SJCRH30 (cell line): Measurements from ENCODE around the gene ASXL1. TPM values are rescaled to one million over a fixed set of nuclear protein-coding genes. Genes with fewer than 3 reads are reported as not detected.

ENCODE experiments used
- DNase-seq, 2 experiments: peaks; one replicate each; pipeline ENCODE4 v3.0.0-alpha.2; 2015 to 2020
- H3K27ac ChIP-seq: fragments of 250-450 bp; sonication (Bioruptor Pico); 2 replicates; pipeline ENCODE4 v1.5.1; 2020; ENCODE audit warnings: mild to moderate bottlenecking, moderate library complexity
- H3K27me3 ChIP-seq: fragments of 250-450 bp; sonication (Bioruptor Pico); 2 replicates; pipeline ENCODE4 v1.5.1; 2020; ENCODE audit warnings: mild to moderate bottlenecking, moderate library complexity
- H3K36me3 ChIP-seq: fragments of 250-450 bp; sonication (Bioruptor Pico); 2 replicates; pipeline ENCODE4 v1.5.1; 2020; ENCODE audit warnings: mild to moderate bottlenecking, moderate library complexity
- H3K4me1 ChIP-seq: fragments of 250-450 bp; sonication (Bioruptor Pico); 2 replicates; pipeline ENCODE4 v1.5.1; 2020; ENCODE audit warnings: mild to moderate bottlenecking, moderate library complexity
- H3K4me3 ChIP-seq: fragments of 250-450 bp; sonication (Bioruptor Pico); 2 replicates; pipeline ENCODE4 v1.5.1; 2020; ENCODE audit warnings: mild to moderate bottlenecking, moderate library complexity
- H3K9me3 ChIP-seq: fragments of 250-450 bp; sonication (Bioruptor Pico); replicated peaks from 2 replicates; pipeline ENCODE4 v1.5.1; 2020; ENCODE audit warnings: mild to moderate bottlenecking, moderate library complexity
- total RNA-seq: library from RNA; depleted of rRNA; stranded (reverse); fragments of >200 nt; shearing (Covaris generic); gene quantifications from 2 replicates; pipeline ENCODE4 v1.2.3, GENCODE V29; 2014

ASXL1 gene
- total RNA-seq, 1 experiment from 2014 or later: 56.0 TPM

DNA sequence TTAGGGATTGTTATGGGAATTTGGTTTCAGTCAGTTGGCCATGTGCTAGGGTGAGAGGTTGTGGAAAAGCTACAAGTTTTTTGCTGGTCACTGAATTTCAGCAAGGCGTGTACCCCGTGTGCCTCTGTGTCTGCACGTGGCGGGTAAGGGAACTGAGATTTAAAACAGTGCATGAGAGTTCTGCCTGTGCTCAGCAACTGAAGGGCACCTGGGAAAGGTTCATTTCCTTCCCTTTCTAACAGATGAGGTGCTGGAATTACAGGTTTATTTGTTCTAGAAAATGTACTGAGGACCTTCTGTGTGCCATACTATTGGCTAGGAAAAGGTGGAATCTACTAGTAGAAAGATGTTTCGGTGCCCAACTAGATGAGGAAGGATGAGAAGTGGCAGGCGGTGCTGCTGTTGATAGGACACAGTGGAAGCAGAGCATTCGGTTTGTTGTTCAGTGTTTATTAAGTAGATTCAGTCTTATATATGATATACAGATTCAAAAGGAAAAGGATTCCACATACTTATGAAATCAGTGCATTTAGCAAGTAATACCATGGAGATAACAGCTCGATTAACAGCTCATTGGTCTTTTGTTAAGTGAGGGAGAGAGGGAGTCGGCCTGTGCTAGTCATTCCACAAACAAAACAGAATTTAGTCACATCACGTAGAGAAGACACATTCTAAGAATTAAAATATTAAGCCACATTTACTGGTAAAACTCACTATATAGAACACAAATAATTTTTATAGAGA, 84.7 kb downstream of the ASXL1 start:
- H3K4me1 ChIP-seq: no peaks in the 10 kb centered on the region
- H3K27ac ChIP-seq: no peak overlapping the region
- peaks cover 25% of the 10 kb centered on the region for H3K36me3 ChIP-seq

DNA sequence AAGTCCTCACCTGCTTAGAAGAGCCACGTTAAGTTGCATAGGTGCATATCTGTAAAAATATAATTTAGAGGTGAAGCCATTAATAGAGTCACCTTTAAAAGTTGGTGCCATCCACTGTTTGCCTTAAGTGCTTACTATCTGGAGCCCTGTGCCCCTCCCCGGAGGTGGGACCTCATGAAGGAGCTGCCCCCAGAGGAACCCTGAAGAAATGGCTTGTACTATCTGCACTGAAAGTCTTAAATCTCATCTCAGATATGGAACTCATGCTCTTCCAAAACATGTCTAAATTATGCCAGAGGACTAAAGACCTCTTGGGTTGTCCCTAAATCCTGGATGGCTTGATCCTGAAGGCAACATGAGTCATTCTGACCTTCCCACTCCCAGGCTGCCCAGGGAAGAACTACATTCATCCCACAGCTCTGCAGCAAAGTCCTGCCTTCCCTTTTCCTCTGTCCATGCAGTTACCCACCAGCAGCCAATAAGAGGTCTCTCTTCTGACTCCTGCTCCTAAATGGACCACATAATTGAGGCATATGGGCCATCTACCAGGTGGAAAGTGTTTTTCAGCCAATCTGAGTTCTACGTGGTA, 85.3 kb downstream of the ASXL1 start:
- no peaks in the 10 kb centered on the region for H3K27me3 ChIP-seq
- DNase-seq: no peak
- H3K9me3 ChIP-seq: no peaks in the 10 kb centered on the region
- no peaks in the 10 kb centered on the region for H3K4me1 ChIP-seq
- no peak overlapping the region for H3K27ac ChIP-seq
- peaks cover 18% of the 10 kb centered on the region for H3K36me3 ChIP-seq
- no peak overlapping the region for H3K4me3 ChIP-seq

More for the DNA sequence above, 84.7 kb downstream of the ASXL1 start:
- no peaks in the 10 kb centered on the region for H3K27me3 ChIP-seq
- DNase-seq: no peak
- H3K4me3 ChIP-seq: no peak overlapping the region
- no peaks in the 10 kb centered on the region for H3K9me3 ChIP-seq

DNA sequence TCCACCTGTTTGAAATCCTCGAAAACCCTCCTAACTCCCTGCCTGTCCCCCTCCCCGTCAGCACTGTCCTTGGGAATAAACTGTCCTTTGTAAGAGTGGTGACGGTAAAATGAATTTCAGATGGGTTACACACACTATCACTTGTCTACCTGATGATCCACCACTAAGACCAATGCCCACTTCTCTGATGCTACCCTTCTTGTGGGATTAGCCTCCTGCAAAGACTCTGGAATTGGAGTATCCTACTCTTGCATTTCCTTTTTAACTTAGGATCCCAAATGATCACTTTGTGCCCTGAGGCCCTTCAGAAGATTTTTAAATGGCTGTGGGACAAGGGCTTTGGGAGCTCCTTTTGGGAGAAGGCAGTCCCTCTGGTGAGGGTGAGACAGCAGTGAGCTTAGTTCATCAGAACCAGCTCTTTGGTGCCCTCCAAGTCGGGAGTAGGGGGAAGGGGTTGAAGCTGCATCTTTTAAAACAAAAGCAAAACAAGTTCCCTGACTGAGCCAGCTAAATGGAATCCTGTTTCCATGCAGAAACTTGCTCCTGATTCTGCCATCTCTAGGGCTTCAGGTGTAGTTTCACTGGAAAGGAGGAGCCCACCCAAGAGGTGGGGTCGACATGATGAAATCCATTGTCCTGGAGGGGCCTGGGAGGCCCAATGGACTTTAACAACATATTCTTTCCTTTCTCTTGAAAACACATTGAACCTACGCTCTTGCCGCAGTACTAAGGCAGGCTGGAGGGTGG, 86.5 kb downstream of the ASXL1 start:
- no peaks in the 10 kb centered on the region for H3K4me1 ChIP-seq
- DNase-seq: no peak
- H3K9me3 ChIP-seq: no peaks in the 10 kb centered on the region
- no peak overlapping the region for H3K4me3 ChIP-seq
- H3K27ac ChIP-seq: no peak overlapping the region
- no peaks in the 10 kb centered on the region for H3K27me3 ChIP-seq
- peaks cover 7% of the 10 kb centered on the region; the same call in 1 of the 2 replicates for H3K36me3 ChIP-seq

DNA sequence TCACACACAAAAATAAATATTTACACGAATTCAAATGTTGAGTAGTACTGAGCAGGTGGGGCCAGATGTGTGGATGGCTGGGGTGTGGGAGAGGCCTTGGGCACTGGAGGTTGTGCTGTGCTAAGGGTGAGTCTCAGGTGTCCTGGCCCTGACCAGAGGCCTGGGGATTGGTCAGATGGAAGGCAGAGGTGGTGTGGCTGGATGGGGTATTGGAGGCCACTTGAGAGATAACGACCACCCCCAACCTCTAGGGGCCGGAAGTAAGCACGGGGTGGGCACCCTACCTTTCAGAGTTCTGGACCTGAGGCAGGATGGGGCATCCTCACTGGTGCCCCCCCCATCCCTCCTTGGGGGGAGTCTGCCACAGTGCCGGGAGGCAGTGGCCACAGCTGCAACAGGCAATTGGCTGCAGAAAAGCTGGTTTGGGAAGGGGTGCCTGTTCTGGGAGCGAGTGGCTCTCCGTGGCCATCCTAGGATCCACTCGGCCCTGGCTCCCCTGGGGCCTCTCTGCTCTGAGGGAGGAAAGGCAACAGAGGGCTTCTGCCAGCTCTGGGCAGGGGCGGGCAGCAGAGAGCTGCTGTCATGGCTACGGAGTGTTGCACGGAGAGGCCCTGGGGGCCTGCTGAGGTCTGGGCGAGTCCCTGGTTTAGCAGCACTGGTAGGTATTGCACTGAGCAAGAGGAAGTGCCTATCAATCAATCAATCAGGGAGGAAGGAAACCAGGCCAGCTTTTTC, 87.6 kb downstream of the ASXL1 start:
- no peaks in the 10 kb centered on the region for H3K27me3 ChIP-seq
- H3K27ac ChIP-seq: no peak overlapping the region
- no peak overlapping the region for H3K4me3 ChIP-seq
- no peaks in the 10 kb centered on the region for H3K4me1 ChIP-seq
- no peaks in the 10 kb centered on the region for H3K9me3 ChIP-seq
- DNase-seq: no peak
- peaks cover 4% of the 10 kb centered on the region; the same call in 1 of the 2 replicates for H3K36me3 ChIP-seq

DNA sequence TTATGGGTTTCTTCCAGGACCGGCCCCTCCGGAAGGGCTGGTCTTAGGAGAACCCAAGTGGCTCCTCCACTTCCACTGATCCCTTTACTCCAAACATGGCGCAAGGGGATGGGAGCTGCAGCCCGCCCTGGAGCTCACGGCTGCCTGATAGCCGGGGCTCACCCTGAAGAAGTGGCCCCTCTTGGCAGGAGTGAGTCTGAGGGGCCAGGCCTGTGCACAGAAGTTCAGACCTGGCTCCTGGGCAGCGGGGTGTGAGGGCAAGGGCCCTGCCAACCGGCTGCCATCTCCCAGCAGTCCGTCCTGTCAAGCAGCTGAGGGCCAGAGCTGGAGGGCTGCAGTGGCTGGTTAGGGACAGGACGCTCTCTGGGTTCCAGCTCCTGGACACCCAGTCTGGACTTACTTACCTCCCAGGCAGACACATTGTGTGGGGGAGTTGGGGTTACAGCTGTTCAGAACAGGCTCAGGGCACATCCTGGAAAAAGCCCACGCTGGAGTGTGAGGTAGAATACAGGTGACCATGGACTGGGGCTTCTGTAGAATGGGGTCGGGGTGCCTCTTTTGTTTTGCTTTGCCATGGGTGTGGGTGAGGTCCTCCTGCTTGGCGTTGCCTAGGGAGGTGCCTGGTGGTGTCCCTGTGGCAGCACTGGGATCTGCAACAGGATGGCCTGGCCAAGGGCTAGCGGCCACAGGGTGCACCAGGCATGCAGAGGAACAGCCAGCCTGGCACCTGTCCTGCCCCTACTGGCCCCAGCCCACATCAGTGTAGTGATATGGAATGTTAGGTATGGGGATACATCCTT, 88.4 kb downstream of the ASXL1 start:
- Histone ChIP-seq H3K4me3 (no peak overlapping the region), H3K27me3 (no peaks in the 10 kb centered on the region), H3K9me3 (no peaks in the 10 kb centered on the region), H3K4me1 (no peaks in the 10 kb centered on the region), H3K27ac (no peak overlapping the region), H3K36me3 (peaks cover 3% of the 10 kb centered on the region; the same call in 1 of the 2 replicates)
- DNase-seq: no peak

DNA sequence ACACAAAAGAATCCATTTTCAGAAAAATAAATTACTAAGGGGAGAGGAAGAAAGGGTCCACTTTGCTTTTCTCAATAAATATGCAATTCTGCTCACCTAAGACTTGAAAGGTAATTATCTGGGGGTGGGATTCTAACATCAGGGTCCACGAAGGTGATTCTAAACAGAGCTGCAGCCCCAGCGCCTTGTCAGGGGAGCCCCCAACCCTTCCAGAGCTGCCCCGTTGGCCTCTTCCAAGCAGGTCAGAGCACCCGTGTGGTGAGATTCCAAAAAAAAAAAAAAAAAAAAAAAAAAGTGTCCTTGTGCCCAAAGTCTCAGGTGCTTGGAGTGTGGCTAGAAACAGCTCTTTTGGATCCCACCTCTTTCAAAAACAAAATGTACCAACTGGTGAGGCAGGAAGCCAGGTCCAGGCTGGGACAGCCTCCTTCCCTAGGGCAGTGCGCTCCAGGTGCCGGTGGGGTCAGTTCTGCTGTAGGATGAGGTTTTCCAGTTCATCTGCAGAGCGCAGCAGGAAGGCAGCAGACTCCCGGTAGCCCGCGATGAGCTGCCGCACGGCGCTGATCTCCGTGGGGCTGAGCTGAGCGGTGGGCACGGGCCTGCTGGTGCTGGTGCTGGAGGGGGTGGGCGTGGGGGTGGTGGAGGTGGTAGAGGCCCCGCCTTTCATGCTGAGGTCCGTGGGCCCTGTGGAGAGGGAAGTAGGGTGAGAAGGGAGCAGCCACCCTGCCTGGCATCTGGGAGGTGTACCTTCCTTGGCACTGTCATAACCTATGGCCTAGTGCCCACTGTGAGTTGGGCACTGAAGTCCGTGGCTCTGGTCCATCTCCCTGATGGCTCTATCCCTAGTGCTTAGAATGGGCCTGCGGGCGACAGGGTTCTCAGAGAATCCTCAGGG, 89.3 kb downstream of the ASXL1 start:
- DNase-seq: no peak
- no peaks in the 10 kb centered on the region for H3K9me3 ChIP-seq
- H3K4me1 ChIP-seq: no peaks in the 10 kb centered on the region
- no peaks in the 10 kb centered on the region for H3K27me3 ChIP-seq
- H3K4me3 ChIP-seq: no peak overlapping the region
- no peak overlapping the region for H3K27ac ChIP-seq
- H3K36me3 ChIP-seq: 0 out of 2 replicates have a peak, but pooled peaks cover 2% of the 10 kb centered on the region

DNA sequence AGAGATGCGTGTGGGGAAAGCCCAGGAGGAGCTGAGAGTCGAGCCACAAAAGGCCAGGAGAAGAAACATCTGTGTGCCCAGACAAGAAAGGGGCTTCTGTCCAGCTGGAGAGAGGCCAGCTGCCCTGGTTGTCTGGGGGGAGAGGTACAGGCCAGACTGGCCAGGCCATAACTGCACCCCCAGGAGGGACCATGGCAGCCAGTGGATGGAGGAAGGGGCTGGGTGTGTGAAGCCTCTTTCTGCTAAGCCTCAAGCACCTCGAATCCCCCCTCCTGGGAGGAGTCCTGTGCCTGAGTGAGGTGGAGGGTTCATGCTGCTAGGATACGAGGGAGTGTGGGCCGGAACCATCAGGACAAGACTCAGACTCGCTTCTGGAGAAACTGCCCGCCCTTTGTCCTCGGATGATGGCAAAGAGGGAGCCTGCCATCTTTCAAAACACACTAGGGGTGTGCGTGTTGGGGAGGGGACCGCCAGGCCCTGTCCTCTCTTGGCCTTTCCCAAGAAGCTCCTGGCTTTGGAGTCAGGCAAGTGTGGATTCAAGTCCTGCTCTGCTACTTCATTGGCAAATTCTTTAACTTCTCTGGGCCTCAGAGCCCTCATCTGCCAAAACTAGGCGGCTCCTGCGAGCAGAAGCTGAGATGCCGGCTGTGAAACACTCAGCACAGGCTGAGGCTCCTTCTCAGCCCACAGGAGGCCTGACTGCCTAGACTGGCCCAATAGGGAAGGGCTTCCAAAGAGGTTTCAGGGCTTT, 90.3 kb downstream of the ASXL1 start:
- H3K4me3 ChIP-seq: no peak overlapping the region
- 0 out of 2 replicates have a peak, but pooled peaks cover 2% of the 10 kb centered on the region for H3K36me3 ChIP-seq
- no peaks in the 10 kb centered on the region for H3K4me1 ChIP-seq
- no peak overlapping the region for H3K27ac ChIP-seq
- H3K9me3 ChIP-seq: no peaks in the 10 kb centered on the region
- no peaks in the 10 kb centered on the region for H3K27me3 ChIP-seq
- no peak for DNase-seq

DNA sequence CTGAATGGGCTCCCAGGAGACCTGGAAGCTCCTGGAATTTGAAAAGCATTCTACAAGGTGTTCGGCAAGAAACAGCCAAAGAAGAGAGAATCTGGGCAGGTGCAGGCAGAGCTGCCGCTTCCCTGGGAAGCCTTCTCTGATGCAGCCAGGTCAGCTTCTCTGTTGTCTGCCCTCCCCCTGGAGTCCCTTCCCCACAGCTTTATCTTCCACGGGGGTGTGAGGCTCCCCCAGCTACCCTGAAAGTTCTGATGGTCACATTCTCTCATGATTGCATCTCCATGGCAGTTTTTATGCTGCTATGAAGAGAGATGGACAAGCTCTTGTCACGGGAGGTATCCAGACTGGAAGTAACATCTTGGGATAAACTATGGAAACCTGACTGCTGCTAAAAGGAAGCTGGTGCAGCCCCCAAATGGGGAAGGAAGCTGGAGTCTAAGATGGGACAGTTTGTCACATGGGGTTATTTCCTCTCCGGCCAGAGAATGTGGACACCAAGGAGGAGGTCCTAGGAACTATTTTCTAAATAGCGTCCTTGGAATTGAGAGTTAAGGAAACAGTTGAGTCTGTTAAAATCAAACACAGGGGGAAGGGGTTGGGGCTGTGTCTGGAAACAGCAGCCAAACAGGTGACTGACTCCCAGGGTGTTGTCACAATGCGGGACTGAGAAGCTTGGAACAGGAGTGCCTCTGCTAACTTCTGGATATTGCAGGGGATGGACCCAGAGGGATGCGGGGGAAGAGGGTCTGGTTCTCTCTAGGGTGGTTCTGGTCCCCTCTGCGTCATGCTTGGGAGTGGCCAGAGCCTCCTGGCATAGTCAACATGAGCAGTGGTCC, 91.1 kb downstream of the ASXL1 start:
- no peak for DNase-seq
- H3K27ac ChIP-seq: no peak overlapping the region
- H3K4me1 ChIP-seq: no peaks in the 10 kb centered on the region
- no peaks in the 10 kb centered on the region for H3K9me3 ChIP-seq
- 0 out of 2 replicates have a peak, but pooled peaks cover 2% of the 10 kb centered on the region for H3K36me3 ChIP-seq
- H3K27me3 ChIP-seq: no peaks in the 10 kb centered on the region
- H3K4me3 ChIP-seq: no peak overlapping the region

DNA sequence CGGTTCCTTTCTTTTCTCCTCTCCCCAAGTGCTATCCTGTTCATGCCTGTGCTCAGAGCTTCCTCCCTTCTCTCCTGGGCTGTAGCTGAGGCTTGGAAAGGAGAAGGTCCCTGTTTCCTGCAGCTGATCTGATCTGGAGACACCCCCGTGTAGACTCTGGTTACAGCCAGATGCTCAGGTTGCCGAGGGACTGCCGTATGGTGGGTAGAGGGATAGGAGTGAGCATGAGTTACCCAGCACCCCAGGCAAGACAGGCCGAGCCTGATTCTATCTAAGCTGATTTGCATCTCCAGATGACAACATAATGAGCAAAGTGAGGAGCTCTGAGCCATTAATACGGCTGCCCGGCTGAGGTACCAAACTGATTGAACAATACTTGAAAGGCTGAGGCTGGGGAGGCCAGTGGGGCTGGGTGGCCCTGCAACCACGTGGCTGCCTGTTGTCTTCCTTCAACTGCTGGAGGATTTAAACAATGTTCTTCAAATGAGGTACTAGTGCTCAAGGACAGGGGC, 91.8 kb downstream of the ASXL1 start:
- H3K4me3 ChIP-seq: no peak overlapping the region
- H3K9me3 ChIP-seq: no peaks in the 10 kb centered on the region
- no peaks in the 10 kb centered on the region for H3K27me3 ChIP-seq
- no peak for DNase-seq
- no peaks in the 10 kb centered on the region for H3K4me1 ChIP-seq
- H3K36me3 ChIP-seq: no peaks in the 10 kb centered on the region
- H3K27ac ChIP-seq: no peak overlapping the region

DNA sequence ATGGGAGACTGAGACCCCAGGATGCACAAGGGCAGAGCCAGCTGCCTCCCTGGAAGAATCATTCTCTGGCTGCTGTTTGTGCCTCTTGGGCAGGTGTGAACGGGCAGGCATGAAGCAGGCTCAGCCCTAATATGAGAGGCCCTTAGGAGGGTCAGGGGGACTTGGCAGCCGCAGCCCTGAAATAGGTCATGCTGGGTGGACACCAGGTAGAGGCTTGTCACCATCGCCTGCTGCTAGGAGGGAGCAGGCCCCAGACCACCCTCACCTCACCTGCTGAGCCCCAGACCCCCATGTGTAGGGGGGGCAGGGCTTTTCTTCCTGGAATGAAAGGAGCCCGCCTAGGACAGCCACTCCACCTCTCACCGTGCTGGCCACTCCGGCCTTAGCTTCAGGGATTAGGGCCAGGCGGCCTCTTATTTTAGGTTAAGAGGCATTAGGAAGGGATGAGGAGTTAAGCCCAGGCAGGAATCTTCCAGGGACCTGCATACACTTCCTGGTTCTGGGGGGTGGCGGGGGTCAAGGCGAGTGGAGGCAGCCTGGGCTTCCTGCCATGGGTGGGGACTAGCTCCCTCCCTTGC, 92.4 kb downstream of the ASXL1 start:
- H3K36me3 ChIP-seq: no peaks in the 10 kb centered on the region

DNA sequence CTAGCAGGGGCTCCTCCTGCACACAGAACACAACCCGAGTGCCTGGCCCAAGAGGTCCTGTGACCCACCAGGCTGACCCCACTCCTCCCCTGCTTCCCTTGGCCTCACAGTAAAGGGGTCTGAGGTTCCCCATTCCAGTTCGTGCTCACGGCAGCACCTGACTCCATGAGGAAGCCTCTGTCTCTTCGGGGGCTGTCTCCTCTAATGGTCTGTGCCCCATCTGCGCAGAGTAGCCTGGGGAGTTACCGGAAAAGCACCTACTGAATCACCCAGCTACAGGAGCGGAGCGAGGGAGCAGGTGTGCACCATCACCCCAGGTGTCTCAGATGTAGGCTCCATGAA, 93.2 kb downstream of the ASXL1 start:
- Histone ChIP-seq H3K27ac (no peak overlapping the region), H3K27me3 (no peaks in the 10 kb centered on the region), H3K9me3 (no peaks in the 10 kb centered on the region), H3K4me1 (no peaks in the 10 kb centered on the region), H3K4me3 (no peak overlapping the region), H3K36me3 (no peaks in the 10 kb centered on the region)
- DNase-seq: no peak

More for the DNA sequence above, 92.4 kb downstream of the ASXL1 start:
- Histone ChIP-seq H3K27ac (no peak overlapping the region), H3K27me3 (no peaks in the 10 kb centered on the region), H3K9me3 (no peaks in the 10 kb centered on the region), H3K4me3 (no peak overlapping the region), H3K4me1 (no peaks in the 10 kb centered on the region)
- DNase-seq: no peak
